Glomerular visceral epithelial cell (primary cell): ENCODE measurements around the gene ASB10.

Source experiments
- DNase-seq: peaks from one replicate; pipeline ENCODE4 v3.0.0-alpha.2; 2016; ENCODE audit errors: extremely low spot score

The ASB10 gene

DNA sequence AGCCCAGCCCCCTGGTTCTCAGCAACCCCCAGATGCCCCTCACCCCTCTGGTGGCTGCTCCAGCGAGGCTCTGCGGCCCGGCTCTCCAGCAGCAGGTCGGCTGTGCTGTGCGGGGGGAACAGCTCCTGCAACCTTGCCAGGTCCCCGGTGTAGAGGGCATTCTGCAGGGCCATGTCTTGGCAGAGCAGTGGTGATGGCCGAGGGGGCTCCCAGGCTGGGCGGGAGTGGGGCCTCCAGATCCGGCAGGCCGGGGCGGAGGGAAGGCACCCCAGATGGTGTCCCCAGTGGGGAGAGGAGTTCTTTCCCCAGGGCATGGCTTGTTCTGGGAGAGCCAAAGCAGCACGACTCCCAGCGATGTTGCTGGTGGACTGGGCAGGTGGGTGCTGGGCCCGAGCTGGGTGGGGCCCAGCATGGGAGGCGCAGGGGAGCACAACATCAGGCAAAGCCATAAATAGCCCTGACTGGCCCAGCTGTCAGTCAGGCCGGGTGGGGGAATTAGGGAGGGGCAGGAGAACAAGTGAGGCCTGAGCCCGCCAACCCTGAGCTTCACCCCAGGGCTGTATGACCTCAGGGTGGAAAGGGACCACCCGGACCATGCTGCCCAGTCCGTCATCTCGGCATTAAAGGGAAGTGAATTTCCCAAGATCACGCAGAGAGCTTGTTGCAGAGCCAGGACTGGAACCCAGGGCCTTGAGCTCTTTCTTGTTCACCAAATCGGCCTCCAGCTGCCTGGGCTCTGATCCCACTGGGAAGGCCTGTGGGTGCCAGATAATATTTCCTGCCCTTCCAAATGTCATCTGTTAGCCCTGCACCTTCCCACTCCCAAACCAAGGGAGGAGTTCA lies 580 bp upstream of the ASB10 start:
- no peak for DNase-seq

DNA sequence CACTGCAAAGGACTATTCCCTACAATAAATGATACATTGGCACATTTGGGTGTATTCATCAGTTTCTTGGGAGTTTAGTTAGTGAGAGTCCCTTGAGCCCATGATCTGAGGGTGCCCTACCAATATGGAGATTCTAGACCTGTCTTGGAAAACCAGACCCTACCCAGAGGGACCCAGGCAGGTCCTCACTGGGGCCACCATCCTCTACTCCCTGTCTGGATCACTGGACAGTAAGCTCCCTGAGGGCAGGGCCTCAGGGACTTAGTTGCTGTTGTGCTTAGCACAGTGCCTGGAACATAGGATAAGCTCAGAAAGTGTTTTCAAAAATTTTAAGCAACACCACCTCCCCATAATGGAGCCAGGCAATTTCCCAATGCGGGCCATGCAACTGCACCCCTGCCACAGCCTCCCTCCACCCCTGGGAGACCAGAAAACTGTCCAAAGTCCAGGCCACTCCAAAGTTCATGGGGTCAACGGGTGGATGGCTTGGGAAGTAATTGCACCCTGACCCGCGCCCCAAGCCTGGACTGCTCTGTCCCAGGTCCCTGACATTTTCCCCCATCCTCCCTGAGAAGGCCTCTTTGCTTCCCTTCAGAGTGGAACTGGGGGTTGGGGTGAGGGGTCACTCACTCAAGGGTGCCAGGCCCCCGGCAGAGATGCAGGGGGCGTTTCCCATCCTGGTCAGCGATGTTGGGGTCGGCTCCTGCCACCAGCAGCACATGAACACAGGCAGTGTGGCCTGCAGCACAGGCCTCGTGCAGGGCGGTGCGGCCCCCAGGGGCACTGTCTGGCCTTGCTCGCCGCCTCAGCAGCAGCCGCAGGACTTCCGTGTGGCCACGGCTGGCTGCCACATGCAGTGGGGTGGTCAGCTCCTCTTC lies 1.0 kb downstream of the ASB10 start:
- no peak for DNase-seq

DNA sequence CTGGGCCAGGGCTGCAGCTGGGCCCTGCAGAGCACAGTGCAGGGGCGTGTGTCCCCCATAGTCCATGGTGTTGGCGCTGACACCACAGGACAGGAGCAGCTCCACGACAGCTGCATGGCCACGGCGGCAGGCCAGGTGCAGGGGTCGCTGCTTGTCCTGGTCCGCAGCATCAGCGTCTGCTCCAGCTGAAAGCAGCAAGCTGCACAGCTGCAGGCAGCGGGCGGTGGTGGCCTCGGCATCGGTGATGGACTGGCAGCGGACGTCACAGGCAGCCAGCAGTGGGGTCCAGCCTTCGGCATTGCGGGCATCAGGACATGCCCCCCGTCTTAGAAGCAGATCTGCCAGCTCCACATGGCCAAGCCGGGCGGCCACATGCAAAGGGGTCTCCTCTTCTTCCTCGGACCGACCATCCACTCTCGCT lies 6.0 kb downstream of the ASB10 start:
- DNase-seq = no peak

DNA sequence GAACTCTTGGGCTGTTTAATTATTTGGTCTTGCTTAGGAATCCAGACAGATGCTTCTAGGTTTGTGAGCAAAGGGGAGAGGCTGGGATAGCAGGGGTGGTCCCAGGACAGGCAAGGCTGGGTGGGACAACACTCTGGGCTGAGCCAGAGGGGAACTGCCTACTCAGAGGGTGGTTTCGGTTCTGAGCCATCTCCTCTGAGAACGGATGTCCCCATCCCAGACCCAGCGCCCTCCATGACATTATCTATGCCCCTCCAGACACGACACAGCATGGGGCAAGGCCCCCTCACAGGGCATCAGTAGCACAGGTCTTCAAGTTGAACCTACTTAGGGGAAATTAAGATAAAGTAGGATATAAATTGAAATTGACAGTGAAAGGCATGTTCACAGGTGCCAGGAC lies 7.1 kb downstream of the ASB10 start:
- DNase-seq = no peak

DNA sequence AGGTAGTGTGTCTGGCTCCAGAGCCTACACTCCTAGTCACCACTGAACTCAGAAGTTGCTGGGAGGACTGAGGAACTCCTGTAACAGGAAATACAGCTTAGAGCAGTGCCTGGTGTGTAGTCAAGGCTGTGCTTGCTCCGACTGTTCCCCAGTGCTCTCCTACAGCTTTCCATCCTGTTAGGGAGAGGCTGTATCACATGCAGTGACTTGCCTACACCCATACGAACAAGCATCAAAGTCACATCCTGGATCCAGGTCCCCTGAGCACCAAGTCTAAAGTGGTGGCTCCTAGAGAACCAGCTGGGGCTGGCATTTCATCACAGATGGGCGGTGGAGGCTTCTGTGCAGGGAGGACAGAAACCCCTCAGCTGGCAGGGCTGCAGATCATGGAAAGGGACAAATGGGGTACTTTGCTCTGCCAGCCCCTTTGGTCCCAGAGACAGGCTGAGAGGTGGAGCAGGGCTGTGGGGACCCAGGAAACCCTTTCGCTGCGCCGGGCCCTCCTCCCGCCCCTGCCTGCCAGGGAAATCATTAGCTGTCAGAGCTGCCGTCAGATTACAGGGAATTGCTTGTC lies 7.7 kb downstream of the ASB10 start:
- DNase-seq = no peak

DNA sequence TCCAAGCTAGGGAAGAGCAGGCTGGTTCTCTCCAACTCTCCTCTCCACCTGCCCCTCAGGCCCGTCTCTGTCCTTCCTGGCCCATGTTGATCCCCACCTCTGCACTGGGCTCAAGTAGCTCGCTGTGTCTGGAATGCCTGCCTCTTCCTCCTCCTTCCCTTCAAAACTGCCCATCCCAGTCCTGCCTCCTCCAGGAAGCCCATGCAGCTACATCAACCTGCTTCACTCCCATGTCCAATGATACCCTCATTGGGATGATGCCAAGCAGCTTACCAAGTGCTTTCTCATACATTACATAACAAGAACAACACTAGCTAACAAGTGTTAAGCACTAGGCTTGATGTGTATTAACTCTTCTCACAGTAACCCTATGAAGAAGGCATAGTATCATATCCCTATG lies 8.2 kb downstream of the ASB10 start:
- DNase-seq = no peak

DNA sequence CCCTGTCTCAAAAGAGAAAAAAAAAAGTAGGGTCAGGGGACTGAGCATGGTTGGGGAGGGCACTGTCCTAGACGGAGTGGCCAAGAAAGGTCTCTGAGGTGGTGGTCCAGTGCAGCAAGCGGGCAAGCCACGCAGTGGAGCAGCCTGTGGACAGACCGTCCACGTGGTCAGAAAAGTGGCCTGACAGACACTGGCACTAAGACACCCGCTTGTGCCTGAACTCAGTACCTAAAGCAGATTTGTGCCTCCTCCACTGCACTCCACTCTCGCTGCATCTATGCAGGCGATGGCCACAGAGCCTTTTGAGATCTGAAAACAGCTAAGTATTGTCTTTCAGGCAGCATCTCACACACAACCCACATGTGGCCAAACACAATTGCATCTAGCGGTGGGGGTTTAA lies 8.8 kb downstream of the ASB10 start:
- DNase-seq = no peak

DNA sequence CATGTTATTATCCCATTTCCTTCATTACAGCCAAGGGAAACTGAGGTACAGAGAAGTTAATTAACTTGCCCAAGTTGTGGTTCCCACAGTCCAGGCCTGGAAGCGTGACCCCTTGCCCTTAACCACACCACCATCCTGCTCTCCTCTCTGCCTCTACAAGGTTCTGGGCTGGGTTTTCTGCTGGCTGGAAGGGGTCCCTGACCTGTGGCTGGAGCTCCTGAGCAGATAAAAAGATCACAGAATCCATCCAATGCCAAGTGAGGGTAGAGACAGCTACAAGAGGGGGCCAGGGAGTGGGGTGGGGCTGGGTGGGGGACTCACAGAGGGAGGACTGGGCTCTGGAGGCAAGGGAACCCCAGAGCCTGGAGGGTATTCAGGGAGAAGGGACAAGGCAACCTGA lies 9.7 kb downstream of the ASB10 start:
- no peak for DNase-seq

DNA sequence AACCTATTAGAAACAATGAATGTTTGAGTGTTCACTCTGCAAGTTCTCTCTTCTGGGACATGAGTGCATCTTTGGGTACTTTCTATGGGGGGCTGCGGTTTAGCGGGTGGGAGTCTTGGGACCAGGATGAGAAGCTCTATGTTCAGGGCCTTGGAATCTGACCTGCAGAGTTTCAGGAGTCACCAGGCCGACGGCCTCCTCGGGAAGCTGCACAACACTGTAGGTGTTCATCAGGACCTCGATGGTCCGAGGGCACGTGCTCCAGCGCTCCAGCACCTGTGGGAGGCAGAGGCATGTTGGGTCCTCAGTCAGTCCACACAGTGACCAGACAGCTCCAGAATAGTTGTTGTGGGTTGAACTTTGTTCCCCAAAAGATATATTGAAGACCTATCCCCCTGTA lies 10.6 kb downstream of the ASB10 start:
- no peak for DNase-seq

DNA sequence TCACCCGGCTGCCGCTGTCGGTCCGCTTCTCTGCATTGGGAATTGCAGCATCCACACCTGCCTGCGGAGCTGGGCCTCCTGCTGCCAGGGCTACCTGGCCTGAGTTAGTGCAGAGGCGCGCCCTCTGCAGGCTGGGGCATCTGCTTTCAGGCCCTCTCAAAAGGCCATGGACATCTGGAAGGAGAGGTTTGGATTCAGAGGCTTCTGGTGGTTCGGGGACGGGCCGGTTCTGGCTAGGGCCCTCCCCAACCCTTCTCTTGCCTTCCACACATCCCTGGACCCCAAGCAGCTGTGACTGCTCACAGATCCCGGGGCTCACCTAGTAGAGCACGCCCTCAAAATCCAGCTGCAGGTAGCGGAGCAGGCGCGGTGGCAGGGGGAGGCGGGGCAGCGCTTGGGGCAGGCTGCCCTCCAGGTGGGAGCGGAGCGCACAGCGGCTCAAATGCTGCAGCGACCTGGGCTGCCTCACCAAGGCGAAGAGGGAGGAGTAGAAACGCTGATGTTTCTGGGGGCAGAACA lies 11.2 kb downstream of the ASB10 start:
- DNase-seq = no peak

DNA sequence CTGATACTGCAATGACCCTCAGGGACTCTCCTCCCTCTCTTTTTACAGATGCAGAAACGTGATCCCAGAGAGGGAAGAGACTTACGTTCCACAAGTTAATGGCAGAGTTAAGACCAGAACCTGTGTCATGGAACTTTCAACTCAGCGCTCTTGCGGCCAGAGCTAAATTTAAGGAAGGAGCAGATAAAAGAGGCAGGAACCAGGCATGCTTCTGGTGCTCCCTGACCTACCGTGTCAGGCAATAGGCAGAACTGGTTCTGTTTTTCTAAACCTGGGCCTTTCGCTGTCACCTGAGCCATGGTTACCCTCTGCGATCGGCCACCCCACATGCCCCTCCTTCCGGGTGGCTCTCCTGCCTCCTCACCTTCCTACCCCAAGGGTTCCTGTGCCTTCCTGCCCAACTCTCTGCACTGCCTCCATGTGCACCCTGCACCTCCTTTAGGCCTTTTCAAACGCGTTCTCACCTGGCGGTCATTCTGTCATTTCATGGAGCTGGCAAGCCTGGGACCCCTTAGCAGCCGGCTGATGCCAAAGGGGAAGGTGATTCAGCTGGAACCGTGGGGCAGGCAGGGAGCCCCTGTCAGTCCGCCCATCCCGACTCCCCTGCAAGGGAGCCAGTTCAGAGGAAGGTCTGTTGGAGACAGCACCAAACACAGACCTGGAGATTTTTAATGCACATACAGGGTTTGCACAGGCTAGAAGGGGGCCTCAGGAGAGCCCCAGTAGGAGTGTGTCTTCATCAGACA lies 11.8 kb downstream of the ASB10 start:
- no peak for DNase-seq

DNA sequence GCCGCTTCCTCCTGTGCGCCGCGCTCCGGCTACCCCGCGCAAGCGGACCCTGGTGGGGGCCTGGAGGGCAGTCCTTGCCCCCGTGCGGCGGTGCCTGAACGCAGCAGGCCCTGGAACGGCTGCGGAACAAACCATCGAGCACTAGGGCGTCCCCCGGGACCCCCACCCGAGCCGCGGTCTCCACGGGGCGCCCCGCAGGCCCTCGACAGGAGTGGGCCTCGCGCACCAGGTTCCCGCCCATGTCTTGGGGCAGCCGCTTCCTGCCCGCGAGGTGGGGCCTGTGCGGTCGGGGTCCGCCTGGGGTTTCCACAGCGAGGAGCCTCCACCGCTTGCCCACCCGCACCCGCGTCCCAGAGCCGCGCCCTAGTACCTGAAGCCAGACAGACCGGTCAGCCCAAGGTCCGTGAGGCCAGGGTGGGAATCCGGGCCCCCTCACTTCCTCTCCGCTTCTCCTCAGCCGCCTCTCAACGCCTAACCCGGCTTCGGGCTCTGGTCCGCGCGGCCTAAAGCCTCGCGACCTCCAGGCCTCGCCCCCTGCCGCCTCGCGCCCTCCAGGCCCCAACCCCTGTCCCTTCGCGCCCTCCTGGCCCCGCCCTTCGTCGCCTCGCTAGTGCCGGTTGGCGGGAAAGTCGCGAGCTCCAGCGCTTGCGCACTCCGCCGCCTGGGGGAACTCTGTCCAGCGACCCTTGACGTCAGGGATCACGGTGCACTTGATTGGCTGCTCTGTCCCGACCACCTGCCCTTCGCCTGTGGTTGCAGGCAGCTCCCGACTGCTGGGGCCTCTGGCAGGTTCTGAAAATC lies 12.6 kb downstream of the ASB10 start:
- no peak for DNase-seq

DNA sequence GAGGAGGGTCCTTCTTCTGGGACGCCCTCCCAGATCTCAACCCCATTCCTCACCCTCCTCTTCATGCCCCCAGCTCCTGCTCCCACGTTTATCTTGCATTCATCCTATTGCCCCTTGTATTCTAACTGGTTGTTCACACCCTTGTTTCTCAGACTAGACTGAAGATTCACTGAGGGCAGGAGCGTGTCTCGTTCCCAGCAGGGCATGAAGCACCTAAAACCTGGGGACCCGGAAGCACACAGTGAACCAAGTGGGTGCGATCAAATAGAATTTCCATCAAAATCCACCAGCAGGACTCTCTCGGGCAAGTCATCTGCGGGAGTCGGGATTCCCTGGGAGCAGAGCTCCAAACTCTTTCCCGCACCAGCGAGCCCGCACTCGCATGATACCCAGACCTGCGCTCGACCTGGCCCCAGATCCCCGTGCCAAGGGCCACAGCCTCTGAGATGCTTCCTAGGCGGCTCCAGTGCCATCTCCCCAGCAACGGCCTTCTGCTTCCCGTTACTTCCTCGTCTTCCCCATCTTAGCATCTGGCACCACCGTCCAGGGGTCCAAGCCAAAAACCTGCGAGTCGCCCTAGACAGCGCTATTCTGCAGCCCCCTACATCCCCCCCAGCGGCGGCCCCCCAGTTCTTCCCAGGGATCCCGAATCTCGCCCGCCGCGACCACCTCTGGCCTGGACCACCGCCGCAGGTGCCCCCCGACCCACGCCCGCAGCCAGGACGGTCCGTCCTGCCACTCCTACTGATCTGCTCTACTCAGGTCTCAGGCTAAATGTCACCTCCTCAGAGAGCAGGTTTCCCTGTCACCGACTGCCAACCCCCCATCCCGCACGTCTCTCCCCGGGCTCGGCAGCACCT lies 13.4 kb downstream of the ASB10 start:
- DNase-seq = no peak

DNA sequence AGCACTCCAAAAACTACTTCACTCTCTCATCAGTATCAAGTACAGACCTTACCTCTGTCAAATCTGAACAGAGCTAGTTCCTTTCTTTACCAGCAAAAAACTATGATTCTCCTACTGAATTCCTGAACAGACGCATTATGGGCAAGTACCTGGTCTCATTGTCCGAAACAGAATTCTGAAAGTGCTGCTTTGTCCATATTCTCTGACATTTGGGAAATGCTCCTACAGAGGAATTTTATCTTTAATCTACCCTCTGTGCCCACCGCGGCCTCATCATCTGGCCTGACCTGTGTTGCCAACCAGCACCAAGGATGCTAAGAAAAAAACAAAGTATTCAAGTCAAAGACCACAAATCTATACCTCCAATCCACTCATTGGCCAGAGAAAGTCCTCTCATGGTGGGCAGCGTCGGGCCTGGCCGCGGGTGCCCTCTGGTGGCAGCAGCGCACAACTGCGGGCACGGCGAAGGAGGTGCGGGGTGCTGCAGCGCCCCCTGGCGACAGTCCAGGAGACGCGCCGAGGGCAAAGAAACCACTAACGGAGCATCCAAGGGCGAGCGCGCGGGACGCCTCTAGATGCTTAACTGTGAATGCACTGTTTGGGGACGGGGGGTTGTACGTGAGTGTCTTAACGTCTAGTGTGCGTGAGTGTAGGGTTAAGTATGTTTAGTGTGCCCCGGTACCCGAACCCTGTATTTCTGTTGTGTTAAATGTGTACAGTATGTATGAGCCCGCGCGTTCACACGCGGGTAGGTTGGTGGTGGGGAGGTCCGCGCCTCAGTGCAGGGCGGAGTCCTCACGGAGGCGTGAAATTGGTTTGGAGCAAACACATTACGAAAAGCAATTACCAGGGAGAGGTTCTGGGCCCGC lies 14.5 kb downstream of the ASB10 start:
- DNase-seq = peak; percentile 71

DNA sequence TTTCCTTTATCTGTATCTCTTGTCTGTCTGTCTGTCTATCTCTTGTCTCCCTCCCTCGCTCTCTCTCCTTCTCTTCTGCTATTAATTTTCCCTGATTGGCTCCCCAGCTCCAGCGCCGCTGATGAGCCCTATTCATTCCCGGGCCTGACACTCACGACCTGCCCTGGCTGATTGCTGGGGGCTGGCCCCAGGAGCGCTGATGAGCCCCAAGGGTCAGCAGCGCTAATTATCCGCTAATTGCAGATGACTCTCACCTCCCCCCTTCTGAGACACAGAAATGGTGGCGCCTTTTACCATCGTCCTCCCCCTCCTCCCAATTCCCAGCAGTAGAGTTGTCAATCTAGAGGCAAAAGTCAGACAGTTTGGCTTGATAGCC lies 18.3 kb downstream of the ASB10 start:
- no peak for DNase-seq

DNA sequence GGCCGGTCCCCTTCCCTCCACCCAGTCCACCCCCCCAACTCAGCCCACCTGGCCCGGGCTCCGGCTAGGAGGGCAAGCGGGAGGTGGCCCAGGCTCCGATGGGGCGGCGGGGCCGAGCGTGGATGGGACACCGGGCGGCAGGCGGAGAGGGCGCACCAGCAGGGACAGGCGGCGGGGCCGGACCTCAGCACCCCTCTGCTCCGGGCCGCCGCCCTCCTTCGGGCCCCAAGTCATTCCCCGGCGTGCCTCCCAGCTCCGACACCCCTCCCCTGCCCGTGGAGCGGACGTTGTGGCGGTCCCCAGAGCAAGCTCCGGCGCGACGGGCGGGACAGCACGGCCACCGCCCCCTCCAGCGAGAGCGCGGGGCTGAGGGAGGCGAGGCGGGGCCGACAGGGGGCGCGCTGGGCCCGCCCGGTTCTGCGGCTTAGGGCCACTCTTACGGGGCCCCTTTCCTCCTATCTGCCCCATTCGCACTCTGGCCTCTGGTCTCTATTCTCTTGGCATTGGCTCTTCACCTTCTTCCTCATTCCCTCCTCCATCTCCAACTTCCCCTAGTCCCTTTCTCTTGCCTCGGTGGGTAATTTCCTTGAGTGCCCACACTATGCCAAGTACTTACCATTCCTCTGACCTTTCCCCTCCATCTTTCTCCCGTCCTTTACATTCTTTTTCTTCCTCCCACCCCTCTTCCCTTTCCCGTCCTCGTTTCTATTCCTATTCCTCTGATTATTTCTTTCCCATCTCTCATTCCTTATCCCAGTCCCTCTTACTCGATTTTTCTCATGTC lies 18.9 kb downstream of the ASB10 start:
- no peak for DNase-seq

DNA sequence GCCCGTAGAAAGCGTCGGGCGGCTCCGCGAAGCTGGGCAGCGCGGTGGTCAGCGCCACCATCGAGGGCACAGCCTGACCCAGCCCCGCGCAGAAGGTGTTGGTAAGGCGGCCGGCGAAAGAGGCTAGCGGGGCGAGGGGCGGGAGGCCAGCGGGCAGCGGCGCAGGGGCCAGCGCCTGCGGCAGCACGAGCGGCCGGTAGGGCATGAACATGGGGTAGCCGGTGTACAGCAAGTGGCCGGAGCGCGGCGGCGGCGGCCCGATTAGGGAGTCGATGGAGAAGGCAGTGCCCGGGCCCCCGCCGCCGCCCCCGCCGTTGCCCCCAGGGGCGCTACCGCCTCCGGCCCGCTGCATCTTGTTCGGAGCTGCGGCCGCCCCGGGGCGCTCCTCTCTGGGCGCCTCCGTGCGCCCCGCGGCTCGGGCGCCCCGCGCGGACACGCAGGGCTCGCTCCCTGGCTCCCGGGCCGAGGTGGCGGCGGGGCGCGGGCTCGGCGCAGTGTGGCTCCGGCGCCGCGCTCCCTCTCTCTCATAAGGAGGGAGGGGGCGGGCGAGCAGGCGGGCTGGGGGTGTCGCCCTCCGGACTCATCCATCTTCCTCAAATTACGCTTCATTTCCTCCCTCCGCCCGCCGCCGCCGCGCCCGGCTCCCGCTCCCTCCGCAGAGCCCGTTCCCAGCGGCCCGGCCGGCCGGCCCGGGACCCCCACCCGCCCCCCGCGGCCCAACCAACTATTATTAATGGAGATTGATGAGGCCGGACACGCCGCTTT lies 19.7 kb downstream of the ASB10 start, which contains the start of gene GBX1:
Gene GBX1, minus strand, starts transcription at position 498 of the 765 bp plus-strand sequence. Its CDS starts 146 bp downstream, at position 352.
- no peak for DNase-seq
